GM23248 (cell line): ENCODE results near the gene CARD11.

Source experiments
- EZH2 ChIP-seq: fragments of 200-600 bp; sonication (generic); IDR thresholded peaks from 2 replicates; pipeline ENCODE4 v1.6.1; 2018; ENCODE audit warnings: antibody characterized with exemption, mild to moderate bottlenecking; ENCODE audit not compliant: insufficient read depth, poor library complexity, severe bottlenecking
- EZH2phosphoT487 ChIP-seq: fragments of 200-600 bp; sonication (generic); IDR thresholded peaks from 2 replicates; pipeline ENCODE4 v1.6.1; 2018; ENCODE audit warnings: antibody characterized with exemption, moderate library complexity, mild to moderate bottlenecking, low read depth; ENCODE audit not compliant: insufficient read depth

DNA sequence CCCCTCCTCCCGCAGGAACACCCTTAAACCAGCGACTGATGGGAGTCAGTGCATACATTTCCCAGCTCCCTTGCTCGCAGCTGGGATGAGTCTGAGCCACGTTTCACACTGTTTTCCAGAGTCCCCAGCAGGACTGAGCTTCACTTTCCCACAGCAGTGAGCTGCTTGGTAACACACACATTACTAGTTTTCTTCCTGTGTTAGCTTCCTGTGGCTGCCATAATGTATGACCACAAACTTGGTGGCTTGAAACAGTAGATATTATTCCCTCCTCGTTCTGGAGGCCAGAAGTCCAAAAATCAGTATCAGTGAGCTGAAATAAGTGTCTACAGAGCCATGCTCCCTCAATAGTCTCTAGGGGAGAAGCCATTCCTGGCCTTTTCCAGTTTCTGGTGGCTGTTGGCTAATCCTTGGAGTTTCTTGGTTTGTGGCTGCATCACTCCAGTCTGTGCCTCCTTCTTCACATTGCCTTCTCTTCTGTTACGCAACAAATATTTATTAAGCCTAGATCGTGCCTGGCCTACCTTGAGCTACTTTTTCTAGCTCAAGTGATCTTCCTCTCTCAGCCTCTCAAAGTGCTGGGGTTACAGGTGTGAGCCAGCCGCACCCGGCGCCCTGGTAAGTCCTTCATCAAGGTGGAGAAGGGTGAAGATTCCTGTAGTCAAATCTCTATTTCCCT, 26.2 kb upstream of the CARD11 start:
- TF ChIP-seq EZH2 = no peak
- TF ChIP-seq EZH2phosphoT487 = no peak
